ENCODE results near the gene MFNG.
A peak's percentile ranks its signal among the peaks of the same experiment; 100 is the strongest.

MFNG gene

DNA sequence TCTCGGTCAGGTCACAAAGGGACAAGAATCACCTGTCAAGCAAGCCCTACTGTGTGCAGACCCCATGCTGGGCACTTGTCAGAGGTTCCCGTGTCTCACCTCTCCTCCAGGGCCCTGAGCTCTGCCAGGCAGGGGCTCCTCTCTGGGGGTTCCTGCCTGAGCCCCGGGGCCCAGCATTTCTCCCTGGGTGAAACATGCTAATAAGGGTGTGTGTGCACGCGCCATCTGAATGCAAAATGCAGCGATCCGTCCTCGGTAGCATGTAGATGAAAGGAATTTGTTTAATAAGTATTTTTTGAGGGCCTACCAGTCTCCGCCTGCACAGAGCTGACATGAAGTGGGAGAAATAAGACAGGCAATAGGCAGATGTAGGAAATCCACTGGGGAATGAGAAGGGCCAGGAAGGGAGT is 64.7 kb downstream of the MFNG start:
- TF ChIP-seq SPI1 (IDR thresholded peaks at IDR 0.05; ENCODE audit: borderline replicate concordance, low read depth) (no peak), POLR2AphosphoS5 (IDR thresholded peaks at IDR 0.05; ENCODE audit: low read depth) (no peak), GABPA (IDR thresholded peaks at IDR 0.05; ENCODE audit: low read depth) (no peak)
- TF ChIP-seq, protein P1, sequence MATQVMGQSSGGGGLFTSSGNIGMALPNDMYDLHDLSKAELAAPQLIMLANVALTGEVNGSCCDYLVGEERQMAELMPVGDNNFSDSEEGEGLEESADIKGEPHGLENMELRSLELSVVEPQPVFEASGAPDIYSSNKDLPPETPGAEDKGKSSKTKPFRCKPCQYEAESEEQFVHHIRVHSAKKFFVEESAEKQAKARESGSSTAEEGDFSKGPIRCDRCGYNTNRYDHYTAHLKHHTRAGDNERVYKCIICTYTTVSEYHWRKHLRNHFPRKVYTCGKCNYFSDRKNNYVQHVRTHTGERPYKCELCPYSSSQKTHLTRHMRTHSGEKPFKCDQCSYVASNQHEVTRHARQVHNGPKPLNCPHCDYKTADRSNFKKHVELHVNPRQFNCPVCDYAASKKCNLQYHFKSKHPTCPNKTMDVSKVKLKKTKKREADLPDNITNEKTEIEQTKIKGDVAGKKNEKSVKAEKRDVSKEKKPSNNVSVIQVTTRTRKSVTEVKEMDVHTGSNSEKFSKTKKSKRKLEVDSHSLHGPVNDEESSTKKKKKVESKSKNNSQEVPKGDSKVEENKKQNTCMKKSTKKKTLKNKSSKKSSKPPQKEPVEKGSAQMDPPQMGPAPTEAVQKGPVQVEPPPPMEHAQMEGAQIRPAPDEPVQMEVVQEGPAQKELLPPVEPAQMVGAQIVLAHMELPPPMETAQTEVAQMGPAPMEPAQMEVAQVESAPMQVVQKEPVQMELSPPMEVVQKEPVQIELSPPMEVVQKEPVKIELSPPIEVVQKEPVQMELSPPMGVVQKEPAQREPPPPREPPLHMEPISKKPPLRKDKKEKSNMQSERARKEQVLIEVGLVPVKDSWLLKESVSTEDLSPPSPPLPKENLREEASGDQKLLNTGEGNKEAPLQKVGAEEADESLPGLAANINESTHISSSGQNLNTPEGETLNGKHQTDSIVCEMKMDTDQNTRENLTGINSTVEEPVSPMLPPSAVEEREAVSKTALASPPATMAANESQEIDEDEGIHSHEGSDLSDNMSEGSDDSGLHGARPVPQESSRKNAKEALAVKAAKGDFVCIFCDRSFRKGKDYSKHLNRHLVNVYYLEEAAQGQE (IDR thresholded peaks at IDR 0.05; ENCODE audit: insufficient replicate concordance, low read depth), result no peak
- TF ChIP-seq, protein P2, sequence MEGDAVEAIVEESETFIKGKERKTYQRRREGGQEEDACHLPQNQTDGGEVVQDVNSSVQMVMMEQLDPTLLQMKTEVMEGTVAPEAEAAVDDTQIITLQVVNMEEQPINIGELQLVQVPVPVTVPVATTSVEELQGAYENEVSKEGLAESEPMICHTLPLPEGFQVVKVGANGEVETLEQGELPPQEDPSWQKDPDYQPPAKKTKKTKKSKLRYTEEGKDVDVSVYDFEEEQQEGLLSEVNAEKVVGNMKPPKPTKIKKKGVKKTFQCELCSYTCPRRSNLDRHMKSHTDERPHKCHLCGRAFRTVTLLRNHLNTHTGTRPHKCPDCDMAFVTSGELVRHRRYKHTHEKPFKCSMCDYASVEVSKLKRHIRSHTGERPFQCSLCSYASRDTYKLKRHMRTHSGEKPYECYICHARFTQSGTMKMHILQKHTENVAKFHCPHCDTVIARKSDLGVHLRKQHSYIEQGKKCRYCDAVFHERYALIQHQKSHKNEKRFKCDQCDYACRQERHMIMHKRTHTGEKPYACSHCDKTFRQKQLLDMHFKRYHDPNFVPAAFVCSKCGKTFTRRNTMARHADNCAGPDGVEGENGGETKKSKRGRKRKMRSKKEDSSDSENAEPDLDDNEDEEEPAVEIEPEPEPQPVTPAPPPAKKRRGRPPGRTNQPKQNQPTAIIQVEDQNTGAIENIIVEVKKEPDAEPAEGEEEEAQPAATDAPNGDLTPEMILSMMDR (IDR thresholded peaks at IDR 0.05; ENCODE audit: insufficient read depth, low read length), result no peak
- H3K4me3 ChIP-seq (replicated peaks; ENCODE audit: insufficient read depth, low read length), result no peak overlapping the region
- no peak overlapping the region for H3K27ac ChIP-seq (replicated peaks)
- DNase-seq (ENCODE audit: low read depth in 1 of 2, low spot score in 1 of 2), result no peak
- peaks cover 85% of the 10 kb centered on the region for H3K27me3 ChIP-seq (ENCODE audit: insufficient read depth, poor library complexity, severe bottlenecking)

DNA sequence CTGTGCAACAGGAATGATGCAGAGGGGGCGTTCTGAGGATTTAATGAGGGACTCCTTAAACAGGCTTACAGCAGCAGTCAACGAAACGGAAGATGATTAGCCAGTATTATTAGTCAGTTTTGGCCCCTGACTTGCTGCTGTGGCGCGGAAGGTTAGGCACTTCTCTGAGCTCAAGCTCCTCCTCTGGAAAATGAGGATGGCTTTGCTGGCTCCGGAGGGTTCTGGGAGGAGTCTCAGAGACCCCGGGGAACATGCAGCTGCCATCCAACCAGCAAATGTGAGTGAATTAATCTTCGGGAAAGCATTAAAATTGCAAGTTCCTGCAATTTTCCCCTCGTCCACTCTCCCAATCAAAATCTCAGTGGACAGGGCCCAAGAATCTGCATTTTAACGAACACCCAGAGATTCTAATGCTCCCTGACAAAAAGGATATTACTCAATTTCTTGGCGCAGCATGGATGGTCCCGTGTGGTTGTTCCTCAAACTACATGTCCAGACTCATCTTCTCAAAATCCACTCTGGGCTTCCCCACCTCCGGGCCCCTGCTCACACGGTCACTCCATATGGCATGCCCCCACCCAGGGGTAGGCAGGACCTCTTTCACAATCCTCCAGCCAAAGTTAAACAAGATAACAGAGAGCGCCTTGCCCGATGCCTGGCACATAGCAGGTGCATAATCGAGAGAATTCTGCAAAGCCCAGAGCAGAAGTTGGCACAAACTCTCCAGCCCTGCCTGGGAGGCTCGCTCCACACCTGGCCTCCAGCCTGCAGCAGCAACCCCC is 65.3 kb downstream of the MFNG start:
- H3K27me3 ChIP-seq (ENCODE audit: insufficient read depth, poor library complexity, severe bottlenecking), result peaks cover 83% of the 10 kb centered on the region
- no peak overlapping the region for H3K4me3 ChIP-seq (replicated peaks; ENCODE audit: insufficient read depth, low read length)
- peak in 1 of 2 experiments; percentile 38 for DNase-seq (ENCODE audit: low read depth in 1 of 2, low spot score in 1 of 2)
- TF ChIP-seq, protein P2 (IDR thresholded peaks at IDR 0.05; ENCODE audit: insufficient read depth, low read length), result no peak
- TF ChIP-seq GABPA (IDR thresholded peaks at IDR 0.05; ENCODE audit: low read depth) (no peak), SPI1 (IDR thresholded peaks at IDR 0.05; ENCODE audit: borderline replicate concordance, low read depth) (no peak), POLR2AphosphoS5 (IDR thresholded peaks at IDR 0.05; ENCODE audit: low read depth) (no peak)
- TF ChIP-seq, protein P1 (IDR thresholded peaks at IDR 0.05; ENCODE audit: insufficient replicate concordance, low read depth), result no peak
- H3K27ac ChIP-seq (replicated peaks), result no peak overlapping the region

DNA sequence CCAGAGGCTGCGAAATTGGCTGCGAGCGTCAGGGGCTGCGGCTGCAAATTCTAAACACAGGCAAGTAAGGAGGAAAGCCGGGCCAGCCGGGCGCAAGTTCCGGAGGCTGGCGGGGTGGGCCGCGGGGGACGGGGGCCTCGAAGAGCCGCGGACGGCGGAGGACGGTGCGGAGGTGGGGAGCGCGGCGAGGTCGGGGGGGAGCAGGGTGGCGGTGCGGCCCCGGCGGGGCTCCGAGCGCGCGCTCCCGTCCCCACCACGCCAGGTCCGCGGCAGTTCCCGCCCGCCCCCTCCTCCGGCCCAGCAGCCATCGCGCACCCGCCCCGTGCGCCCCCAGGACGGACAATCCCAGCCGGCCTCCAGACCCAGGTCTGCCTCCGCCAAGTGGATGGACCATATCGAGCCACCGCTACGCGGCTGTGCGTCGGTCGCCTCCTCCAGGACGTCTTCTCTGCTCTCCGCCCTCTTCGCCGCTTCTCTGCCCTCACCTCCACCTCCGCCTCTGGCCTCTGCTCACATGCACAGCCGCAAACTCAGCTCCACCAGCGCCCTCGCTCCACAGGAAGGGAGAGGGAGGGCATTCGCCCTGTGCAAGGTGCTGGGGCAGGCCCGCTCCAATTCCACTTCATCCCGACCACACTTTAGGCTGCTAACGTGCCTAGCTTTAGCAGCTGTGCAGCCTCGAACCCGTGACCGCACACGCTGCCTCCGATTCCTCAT is 66.1 kb downstream of the MFNG start:
- H3K27me3 ChIP-seq (ENCODE audit: insufficient read depth, poor library complexity, severe bottlenecking), result peaks cover 75% of the 10 kb centered on the region
- no peak overlapping the region for H3K27ac ChIP-seq (replicated peaks)
- TF ChIP-seq SPI1 (IDR thresholded peaks at IDR 0.05; ENCODE audit: borderline replicate concordance, low read depth) (no peak), GABPA (IDR thresholded peaks at IDR 0.05; ENCODE audit: low read depth) (no peak), POLR2AphosphoS5 (IDR thresholded peaks at IDR 0.05; ENCODE audit: low read depth) (no peak)
- TF ChIP-seq, protein P2 (IDR thresholded peaks at IDR 0.05; ENCODE audit: insufficient read depth, low read length), result no peak
- TF ChIP-seq, protein P1 (IDR thresholded peaks at IDR 0.05; ENCODE audit: insufficient replicate concordance, low read depth), result no peak
- DNase-seq (ENCODE audit: low read depth in 1 of 2, low spot score in 1 of 2), result peak in 1 of 2 experiments; percentile 17
- H3K4me3 ChIP-seq (replicated peaks; ENCODE audit: insufficient read depth, low read length), result no peak overlapping the region

All from HL-60 (cell line).